CD14-positive monocyte (primary cell): Measurements from ENCODE around the gene MTHFR. TPM values are rescaled to one million over a fixed set of nuclear protein-coding genes. Genes with fewer than 3 reads are reported as not detected.
A peak's percentile ranks its signal among the peaks of the same experiment; 100 is the strongest.

ENCODE experiments used
- DNase-seq, 3 donors: peaks; one replicate each; pipeline ENCODE4 v3.0.0-alpha.2; 2011 to 2022
- H2AFZ ChIP-seq: 2 replicates; pipeline ENCODE4 v1.6.0; 2012; ENCODE audit warnings: mild to moderate bottlenecking, low read depth, low read length, inconsistent platforms; ENCODE audit not compliant: insufficient read depth, poor library complexity, severe bottlenecking
- H3K27ac ChIP-seq, 2 donors: 1 replicate in 1 of 2; 2 replicates in 1 of 2; pipeline ENCODE4 v1.5.1; 2012 to 2013; ENCODE audit warnings: low read length in 2 of 2, control low read depth in 1 of 2, inconsistent platforms in 1 of 2, low read depth in 1 of 2, mild to moderate bottlenecking in 1 of 2
- H3K27me3 ChIP-seq, 2 donors: one replicate each; pipeline versions ENCODE4 v1.6.0 to v1.6.1; 2011 to 2013; ENCODE audit warnings: low read length in 2 of 2; ENCODE audit not compliant: control insufficient read depth in 2 of 2, insufficient read depth in 2 of 2
- H3K36me3 ChIP-seq, 2 donors: replicated peaks in 1 of 2; 1 replicate in 1 of 2; 2 replicates in 1 of 2; pipeline versions ENCODE4 v1.5.1 to v1.6.1; 2012 to 2013; ENCODE audit warnings: low read length in 2 of 2, control low read depth in 1 of 2, inconsistent platforms in 1 of 2, mild to moderate bottlenecking in 1 of 2; ENCODE audit not compliant: insufficient read depth in 2 of 2, control insufficient read depth in 1 of 2
- H3K4me1 ChIP-seq, 2 donors: 1 replicate in 1 of 2; 2 replicates in 1 of 2; pipeline versions ENCODE4 v1.5.1 to v1.6.1; 2012 to 2013; ENCODE audit warnings: low read length in 2 of 2, control low read depth in 1 of 2, inconsistent platforms in 1 of 2, mild to moderate bottlenecking in 1 of 2, moderate library complexity in 1 of 2; ENCODE audit not compliant: insufficient read depth in 2 of 2, control insufficient read depth in 1 of 2
- H3K4me2 ChIP-seq: replicated peaks from 2 replicates; pipeline ENCODE3; 2012; ENCODE audit warnings: low read length, moderate library complexity, mild to moderate bottlenecking; ENCODE audit not compliant: poor library complexity, severe bottlenecking; ENCODE audit errors: extremely low read depth
- H3K4me3 ChIP-seq, 3 experiments: fragments of 200-600 bp in 1 of 3; sonication (generic) in 1 of 3; replicated peaks in 1 of 3; 1 replicate in 2 of 3; 2 replicates in 1 of 3; pipeline ENCODE4 v1.5.1; 2011 to 2013; ENCODE audit warnings: low read length in 3 of 3, mild to moderate bottlenecking in 3 of 3, control low read depth in 2 of 3, low read depth in 2 of 3, inconsistent platforms in 1 of 3, moderate library complexity in 1 of 3
- H3K79me2 ChIP-seq: 2 replicates; pipeline ENCODE4 v1.6.0; 2012; ENCODE audit warnings: mild to moderate bottlenecking, control low read depth, inconsistent platforms, low read length, moderate library complexity; ENCODE audit not compliant: insufficient read depth
- H3K9ac ChIP-seq: 2 replicates; pipeline ENCODE4 v1.6.0; 2017; ENCODE audit warnings: low read length, mild to moderate bottlenecking; ENCODE audit not compliant: insufficient read depth, poor library complexity, severe bottlenecking
- H3K9me3 ChIP-seq, 2 donors: replicated peaks in 1 of 2; 1 replicate in 1 of 2; 2 replicates in 1 of 2; pipeline versions ENCODE4 v1.5.1 to v1.6.1; 2012 to 2013; ENCODE audit warnings: low read length in 2 of 2, control low read depth in 1 of 2; ENCODE audit not compliant: control insufficient read depth in 1 of 2, insufficient read depth in 1 of 2
- H4K20me1 ChIP-seq: 2 replicates; pipeline ENCODE4 v1.6.0; 2012; ENCODE audit warnings: mild to moderate bottlenecking, low read length, control low read depth, moderate library complexity; ENCODE audit not compliant: insufficient read depth
- H3K27ac Mint-ChIP-seq, 7 donors: one replicate each; pipeline ENCODE4 v1.8.0; 2020; ENCODE audit warnings: mild to moderate bottlenecking in 7 of 7, mixed read lengths in 7 of 7, moderate library complexity in 6 of 7, inconsistent platforms in 2 of 7
- H3K27me3 Mint-ChIP-seq, 3 donors: one replicate each; pipeline ENCODE4 v1.8.0; 2021 to 2022; ENCODE audit warnings: low read depth in 3 of 3, mild to moderate bottlenecking in 3 of 3, mixed read lengths in 3 of 3, moderate library complexity in 3 of 3, inconsistent platforms in 1 of 3
- H3K36me3 Mint-ChIP-seq, 2 donors: one replicate each; pipeline ENCODE4 v1.8.0; 2020; ENCODE audit warnings: mixed read lengths in 2 of 2, inconsistent platforms in 1 of 2, mild to moderate bottlenecking in 1 of 2
- H3K4me1 Mint-ChIP-seq: one replicate; pipeline ENCODE4 v1.8.0; 2020; ENCODE audit warnings: mild to moderate bottlenecking, mixed read lengths
- H3K4me3 Mint-ChIP-seq, 2 donors: one replicate each; pipeline ENCODE4 v1.8.0; 2020; ENCODE audit warnings: mild to moderate bottlenecking in 2 of 2, mixed read lengths in 2 of 2, moderate library complexity in 1 of 2
- H3K9me3 Mint-ChIP-seq, 7 donors: one replicate each; pipeline ENCODE4 v1.8.0; 2020 to 2022; ENCODE audit warnings: mixed read lengths in 7 of 7, mild to moderate bottlenecking in 6 of 7, moderate library complexity in 6 of 7, inconsistent platforms in 2 of 7
- WGBS: methylation state at CpG from one replicate; pipeline ENCODE4 v1.1.5; 2013; ENCODE audit warnings: missing lambda C conversion rate; ENCODE audit not compliant: insufficient coverage; 5-methylcytosine and 5-hydroxymethylcytosine counted together
- intact Hi-C, 2 donors: fragments of 100-400 bp; cut with micrococcal nuclease; formaldehyde crosslinking; loops; one replicate each; pipeline versions ENCODE4 v1.15.0 to v1.15.1; 2023
- polyA plus RNA-seq, 3 donors: library from polyadenylated mRNA; depleted of rRNA in 1 of 3; unstranded in 2 of 3; stranded (reverse) in 1 of 3; fragments of 300-500 nt in 2 of 3; fragments of >200 nt in 1 of 3; fragmentation: Illumina TruSeq in 2 of 3; gene quantifications; 1 replicate in 2 of 3; 2 replicates in 1 of 3; pipeline ENCODE4 v1.2.3, GENCODE V29; 2012 to 2021
- TF ChIP-seq, protein P1 (sequence below): fragments of 200-600 bp; IDR thresholded peaks from one replicate; pipeline ENCODE4 v1.8.0; 2022; ENCODE audit warnings: antibody characterized with exemption, mild to moderate bottlenecking

Gene MTHFR
- polyA plus RNA-seq, 3 donors: 4.5 to 41.9 (median 8.5) TPM

DNA sequence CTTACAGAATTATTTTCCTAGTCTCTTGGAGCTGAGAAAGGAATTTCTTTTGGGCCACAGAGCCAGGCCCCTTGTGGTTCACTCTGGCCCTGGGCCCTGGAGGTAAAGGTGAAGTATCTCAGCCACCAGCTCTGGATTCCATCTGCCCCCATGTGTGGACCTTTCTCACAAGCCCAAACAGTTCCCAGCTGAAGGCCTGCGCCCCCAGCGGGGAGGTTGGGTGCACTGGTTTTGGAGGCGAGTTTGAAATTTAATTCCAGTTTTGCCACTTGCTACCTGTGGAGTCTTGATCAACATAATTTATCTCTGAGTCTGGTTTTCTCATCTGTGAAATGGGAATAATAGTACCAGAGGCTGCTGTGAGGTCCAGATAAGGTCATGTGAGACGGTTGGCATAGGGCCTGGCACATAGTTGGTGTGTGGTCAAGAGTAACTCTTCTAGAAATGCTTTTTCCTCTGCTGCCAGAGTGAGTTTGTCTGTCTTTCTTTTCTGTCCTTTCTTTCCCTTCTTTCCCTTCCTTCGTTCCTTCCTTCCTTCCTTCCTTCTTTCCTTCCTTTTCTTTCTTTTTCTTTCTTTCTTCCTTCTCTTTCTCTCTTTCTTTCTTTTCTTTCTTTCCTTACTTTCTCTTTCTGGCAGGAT lies 63.7 kb downstream of the MTHFR start:
- peaks cover 52 to 71% of the 10 kb centered on the region in 2 donors for H3K4me1 ChIP-seq
- no peaks in the 10 kb centered on the region for H3K27me3 ChIP-seq
- H3K4me1 Mint-ChIP-seq: peaks cover 85% of the 10 kb centered on the region
- no peaks in the 10 kb centered on the region for H3K9me3 ChIP-seq
- peaks cover 31 to 51% of the 10 kb centered on the region in 2 donors for H3K36me3 ChIP-seq
- no peak overlapping the region for H3K4me2 ChIP-seq
- peak overlapping the region in 1 of 2 donors; percentile 16 for H3K4me3 Mint-ChIP-seq
- H3K79me2 ChIP-seq: peaks cover 98% of the 10 kb centered on the region
- no peak overlapping the region for H3K4me3 ChIP-seq
- peaks cover 74% of the 10 kb centered on the region for H4K20me1 ChIP-seq
- H3K9me3 Mint-ChIP-seq: no peaks in the 10 kb centered on the region
- TF ChIP-seq, protein P1, sequence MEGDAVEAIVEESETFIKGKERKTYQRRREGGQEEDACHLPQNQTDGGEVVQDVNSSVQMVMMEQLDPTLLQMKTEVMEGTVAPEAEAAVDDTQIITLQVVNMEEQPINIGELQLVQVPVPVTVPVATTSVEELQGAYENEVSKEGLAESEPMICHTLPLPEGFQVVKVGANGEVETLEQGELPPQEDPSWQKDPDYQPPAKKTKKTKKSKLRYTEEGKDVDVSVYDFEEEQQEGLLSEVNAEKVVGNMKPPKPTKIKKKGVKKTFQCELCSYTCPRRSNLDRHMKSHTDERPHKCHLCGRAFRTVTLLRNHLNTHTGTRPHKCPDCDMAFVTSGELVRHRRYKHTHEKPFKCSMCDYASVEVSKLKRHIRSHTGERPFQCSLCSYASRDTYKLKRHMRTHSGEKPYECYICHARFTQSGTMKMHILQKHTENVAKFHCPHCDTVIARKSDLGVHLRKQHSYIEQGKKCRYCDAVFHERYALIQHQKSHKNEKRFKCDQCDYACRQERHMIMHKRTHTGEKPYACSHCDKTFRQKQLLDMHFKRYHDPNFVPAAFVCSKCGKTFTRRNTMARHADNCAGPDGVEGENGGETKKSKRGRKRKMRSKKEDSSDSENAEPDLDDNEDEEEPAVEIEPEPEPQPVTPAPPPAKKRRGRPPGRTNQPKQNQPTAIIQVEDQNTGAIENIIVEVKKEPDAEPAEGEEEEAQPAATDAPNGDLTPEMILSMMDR: no peak
- H3K27ac Mint-ChIP-seq: peak overlapping the region in 5 of 7 donors; percentile 7 to 84 (median 31)
- no peak for DNase-seq
- intact Hi-C loops: loop anchor here in 1 of 2 donors (2.0 kb wide), 1 partner anchor 43 kb away; no protein-coding TSS in a partner anchor
- no peak overlapping the region for H2AFZ ChIP-seq
- H3K9ac ChIP-seq: no peak overlapping the region
- WGBS: 93% methylated on average over 2 of the region's 5 CpGs
- H3K36me3 Mint-ChIP-seq: peaks cover 47 to 72% of the 10 kb centered on the region in 2 donors
- H3K27ac ChIP-seq: peak overlapping the region in 1 of 2 donors; percentile 98
- peaks cover 0 to 1% (median 0%) of the 10 kb centered on the region in 3 donors for H3K27me3 Mint-ChIP-seq

DNA sequence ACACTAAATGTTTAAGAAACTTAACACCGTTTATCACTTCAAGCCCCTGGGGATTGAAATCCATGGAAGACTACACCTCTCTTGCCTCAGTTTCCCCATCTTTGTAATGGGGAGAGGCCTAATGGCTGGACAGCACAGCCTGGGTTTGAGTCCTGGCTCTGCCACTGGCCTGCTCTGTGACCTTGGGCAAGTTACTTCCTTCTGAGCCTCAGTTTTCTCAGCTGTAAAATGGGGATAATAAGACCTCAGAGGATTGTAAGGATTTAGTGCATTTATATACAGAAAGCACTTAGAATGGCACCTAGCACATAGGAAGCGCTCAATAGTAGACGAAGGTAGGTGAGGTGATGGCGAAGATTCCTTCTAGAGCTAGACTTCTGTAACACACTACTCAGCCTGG lies 64.3 kb downstream of the MTHFR start:
- H3K27ac Mint-ChIP-seq: peak overlapping the region in 4 of 7 donors; percentile 79 to 91 (median 82)

More for the DNA sequence above, 64.3 kb downstream of the MTHFR start:
- TF ChIP-seq, protein P1: no peak
- Histone ChIP-seq H3K27me3 (no peaks in the 10 kb centered on the region), H3K36me3 (peaks cover 25 to 46% of the 10 kb centered on the region in 2 donors), H3K4me3 (peak overlapping the region in 1 of 3 experiments; percentile 93), H4K20me1 (peaks cover 68% of the 10 kb centered on the region), H3K27ac (peak overlapping the region; percentile 98), H3K4me2 (peak overlapping the region; percentile 77), H3K9ac (peak overlapping the region; percentile 29), H2AFZ (no peak overlapping the region), H3K79me2 (peaks cover 93% of the 10 kb centered on the region), H3K4me1 (peaks cover 56 to 76% of the 10 kb centered on the region in 2 donors), H3K9me3 (no peaks in the 10 kb centered on the region)
- Mint-ChIP-seq H3K4me3 (no peak overlapping the region), H3K27me3 (peaks cover 0 to 1% (median 0%) of the 10 kb centered on the region in 3 donors), H3K36me3 (peaks cover 41 to 66% of the 10 kb centered on the region in 2 donors), H3K9me3 (no peaks in the 10 kb centered on the region), H3K4me1 (peaks cover 83% of the 10 kb centered on the region)
- intact Hi-C loops: loop anchor here in 1 of 2 donors (2.0 kb wide), 1 partner anchor 43 kb away; no protein-coding TSS in a partner anchor
- no CpG with 5 or more reads among the region's 4 CpGs for WGBS
- no peak for DNase-seq
